DND-41 (cell line): ENCODE data around the gene FARSB.

Experiments
- EZH2 ChIP-seq: IDR thresholded peaks from 3 replicates; pipeline ENCODE4 v1.6.1; 2012; ENCODE audit warnings: borderline replicate concordance, low read depth, mild to moderate bottlenecking, moderate library complexity, low read length, inconsistent platforms; ENCODE audit not compliant: severe bottlenecking
- TF ChIP-seq, protein P1 (sequence below): IDR thresholded peaks from 2 replicates; pipeline ENCODE4 v1.5.1; 2012; ENCODE audit warnings: borderline replicate concordance, low read length, moderate library complexity, mild to moderate bottlenecking; ENCODE audit not compliant: poor library complexity, severe bottlenecking; ENCODE audit errors: extremely low read depth

DNA sequence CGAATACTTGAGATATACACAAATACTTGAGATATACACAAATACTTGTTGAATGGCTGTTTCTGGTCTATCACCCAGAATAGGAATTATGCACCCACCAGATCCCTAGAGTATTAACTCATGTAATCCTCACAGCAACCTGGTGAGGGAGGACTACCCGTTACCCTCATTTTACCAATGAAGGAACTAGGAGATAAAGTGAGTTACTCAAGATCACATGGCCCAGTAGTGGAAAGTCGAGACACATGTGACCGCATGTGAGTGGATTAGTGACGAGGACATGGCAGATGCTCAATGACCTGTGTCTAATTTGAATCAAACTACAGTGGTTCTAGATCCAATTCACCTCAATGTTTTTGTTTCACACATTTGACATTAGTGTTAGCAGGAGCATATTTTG, 18.0 kb upstream of the FARSB start:
- TF ChIP-seq, protein P1, sequence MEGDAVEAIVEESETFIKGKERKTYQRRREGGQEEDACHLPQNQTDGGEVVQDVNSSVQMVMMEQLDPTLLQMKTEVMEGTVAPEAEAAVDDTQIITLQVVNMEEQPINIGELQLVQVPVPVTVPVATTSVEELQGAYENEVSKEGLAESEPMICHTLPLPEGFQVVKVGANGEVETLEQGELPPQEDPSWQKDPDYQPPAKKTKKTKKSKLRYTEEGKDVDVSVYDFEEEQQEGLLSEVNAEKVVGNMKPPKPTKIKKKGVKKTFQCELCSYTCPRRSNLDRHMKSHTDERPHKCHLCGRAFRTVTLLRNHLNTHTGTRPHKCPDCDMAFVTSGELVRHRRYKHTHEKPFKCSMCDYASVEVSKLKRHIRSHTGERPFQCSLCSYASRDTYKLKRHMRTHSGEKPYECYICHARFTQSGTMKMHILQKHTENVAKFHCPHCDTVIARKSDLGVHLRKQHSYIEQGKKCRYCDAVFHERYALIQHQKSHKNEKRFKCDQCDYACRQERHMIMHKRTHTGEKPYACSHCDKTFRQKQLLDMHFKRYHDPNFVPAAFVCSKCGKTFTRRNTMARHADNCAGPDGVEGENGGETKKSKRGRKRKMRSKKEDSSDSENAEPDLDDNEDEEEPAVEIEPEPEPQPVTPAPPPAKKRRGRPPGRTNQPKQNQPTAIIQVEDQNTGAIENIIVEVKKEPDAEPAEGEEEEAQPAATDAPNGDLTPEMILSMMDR, result no peak
- no peak for TF ChIP-seq EZH2
